ENCODE data around the gene MTR.

MTR gene

GRCh38 chr1:236794585-236795034 lies 482 bp upstream of the MTR start:
- in situ Hi-C loops (cut with HindIII; ENCODE audit: low sequenced_read_pairs), result no loop called here
- TF ChIP-seq CTCF (IDR thresholded peaks at IDR 0.05; ENCODE audit: low read depth, low read length), result no peak
- no peak for DNase-seq (ENCODE audit: low read depth, low spot score)
- peak overlapping the region; percentile 88 for H3K4me3 ChIP-seq (ENCODE audit: low read depth, low read length)

GRCh38 chr1:236795757-236796667 lies 920 bp downstream of the MTR start:
- no peak for TF ChIP-seq CTCF (IDR thresholded peaks at IDR 0.05; ENCODE audit: low read depth, low read length)
- peak overlapping the region; percentile 88 for H3K4me3 ChIP-seq (ENCODE audit: low read depth, low read length)
- peak; percentile 51 for DNase-seq (ENCODE audit: low read depth, low spot score)
- in situ Hi-C loops (cut with HindIII; ENCODE audit: low sequenced_read_pairs), result no loop called here

GRCh38 chr1:236799001-236799400 lies 3.9 kb downstream of the MTR start:
- H3K4me3 ChIP-seq (ENCODE audit: low read depth, low read length), result no peak overlapping the region
- in situ Hi-C loops (cut with HindIII; ENCODE audit: low sequenced_read_pairs), result no loop called here
- no peak for TF ChIP-seq CTCF (IDR thresholded peaks at IDR 0.05; ENCODE audit: low read depth, low read length)
- DNase-seq (ENCODE audit: low read depth, low spot score), result no peak

- no peak overlapping the region for H3K4me3 ChIP-seq (ENCODE audit: low read depth, low read length)
- no peak for DNase-seq (ENCODE audit: low read depth, low spot score)
- TF ChIP-seq CTCF (IDR thresholded peaks at IDR 0.05; ENCODE audit: low read depth, low read length), result no peak
- in situ Hi-C loops (cut with HindIII; ENCODE audit: low sequenced_read_pairs), result no loop called here
These were observed 5.0 kb downstream of the MTR start for GRCh38 chr1:236800002-236800620.

- no peak for TF ChIP-seq CTCF (IDR thresholded peaks at IDR 0.05; ENCODE audit: low read depth, low read length)
- DNase-seq (ENCODE audit: low read depth, low spot score), result no peak
- in situ Hi-C loops (cut with HindIII; ENCODE audit: low sequenced_read_pairs), result no loop called here
- no peak overlapping the region for H3K4me3 ChIP-seq (ENCODE audit: low read depth, low read length)
These were observed 5.5 kb downstream of the MTR start for GRCh38 chr1:236800623-236801022.

- in situ Hi-C loops (cut with HindIII; ENCODE audit: low sequenced_read_pairs), result no loop called here
- no peak for DNase-seq (ENCODE audit: low read depth, low spot score)
- TF ChIP-seq CTCF (IDR thresholded peaks at IDR 0.05; ENCODE audit: low read depth, low read length), result no peak
- no peak overlapping the region for H3K4me3 ChIP-seq (ENCODE audit: low read depth, low read length)
These were observed 7.2 kb downstream of the MTR start for GRCh38 chr1:236802264-236802663.
